IMR-90 (cell line): ENCODE data around the gene CAPZA2. TPM values are rescaled to one million over a fixed set of nuclear protein-coding genes. Genes with fewer than 3 reads are reported as not detected.
A peak's percentile ranks its signal among the peaks of the same experiment; 100 is the strongest.

Experiments used
- ATAC-seq: fragments of 200-7000 bp; cut with Tn5 transposase; 2 replicates; pipeline ENCODE4 v1.9.1; 2020; ENCODE audit warnings: low read depth, mild to moderate bottlenecking, moderate library complexity
- BruUV-seq: library from RNA; stranded (reverse); fragments of 400-500 nt; replicated peaks from 2 replicates; lab custom pipeline; 2021; lab: Mats Ljungman, UMichigan
- CTCF ChIA-PET: fragments of 300-600 bp; formaldehyde crosslinking; extraction: SDS; loops from one replicate; lab custom pipeline; 2021; ENCODE audit warnings: antibody characterized with exemption; lab: Yijun Ruan, JAX
- POLR2A ChIA-PET: fragments of 300-600 bp; sonication (Branson Sonifier 250); formaldehyde crosslinking; loops from one replicate; lab custom pipeline; 2022; ENCODE audit warnings: antibody characterized with exemption; ENCODE audit not compliant: unreplicated experiment; lab: Charles Lee
- DNase-seq: peaks from one replicate; pipeline ENCODE4 v3.0.0; 2013
- H2AFZ ChIP-seq: replicated peaks from 2 replicates; pipeline ENCODE3; 2013; ENCODE audit warnings: low read length, mild to moderate bottlenecking; ENCODE audit not compliant: poor library complexity
- H2AK5ac ChIP-seq: 2 replicates; pipeline ENCODE4 v1.6.1; 2013; ENCODE audit warnings: low read depth, low read length, inconsistent platforms
- H2AK9ac ChIP-seq: replicated peaks from 2 replicates; pipeline ENCODE3; 2013; ENCODE audit warnings: mild to moderate bottlenecking, low read depth, low read length, moderate library complexity; ENCODE audit not compliant: poor library complexity
- H2BK120ac ChIP-seq: 2 replicates; pipeline ENCODE4 v1.6.1; 2013; ENCODE audit warnings: low read depth, low read length, inconsistent platforms
- H2BK15ac ChIP-seq: 3 replicates; pipeline ENCODE4 v1.6.1; 2013; ENCODE audit warnings: low read depth, low read length, inconsistent platforms
- H2BK20ac ChIP-seq: 2 replicates; pipeline ENCODE4 v1.6.1; 2013; ENCODE audit warnings: low read depth, mild to moderate bottlenecking, inconsistent platforms, low read length, moderate library complexity
- H2BK5ac ChIP-seq: 2 replicates; pipeline ENCODE4 v1.6.1; 2013; ENCODE audit warnings: mild to moderate bottlenecking, low read depth, low read length, inconsistent platforms; ENCODE audit not compliant: poor library complexity, severe bottlenecking
- H3K14ac ChIP-seq: replicated peaks from 2 replicates; pipeline ENCODE4 v1.6.1; 2013; ENCODE audit warnings: low read depth, low read length, inconsistent platforms
- H3K18ac ChIP-seq: 2 replicates; pipeline ENCODE4 v1.6.1; 2013; ENCODE audit warnings: low read depth, low read length, control low read depth
- H3K23ac ChIP-seq: 2 replicates; pipeline ENCODE4 v1.6.1; 2013; ENCODE audit warnings: low read depth, low read length, inconsistent platforms
- H3K27ac ChIP-seq: 2 replicates; pipeline ENCODE4 v1.5.1; 2013; ENCODE audit warnings: mild to moderate bottlenecking, control low read depth, low read length; ENCODE audit not compliant: insufficient read depth
- H3K27me3 ChIP-seq: 2 replicates; pipeline ENCODE4 v1.6.1; 2013; ENCODE audit warnings: low read length; ENCODE audit not compliant: control insufficient read depth, insufficient read depth
- H3K36me3 ChIP-seq: 2 replicates; pipeline ENCODE4 v1.6.1; 2013; ENCODE audit warnings: low read length, mixed read lengths; ENCODE audit not compliant: control insufficient read depth, insufficient read depth
- H3K4ac ChIP-seq: 2 replicates; pipeline ENCODE4 v1.6.1; 2013; ENCODE audit warnings: low read depth, low read length, inconsistent platforms
- H3K4me1 ChIP-seq: 2 replicates; pipeline ENCODE4 v1.6.1; 2013; ENCODE audit warnings: low read length, mixed read lengths; ENCODE audit not compliant: control insufficient read depth, insufficient read depth
- H3K4me2 ChIP-seq: 2 replicates; pipeline ENCODE4 v1.6.1; 2013; ENCODE audit warnings: low read depth, mild to moderate bottlenecking, control low read depth, low read length, moderate library complexity
- H3K4me3 ChIP-seq: 2 replicates; pipeline ENCODE4 v1.5.1; 2013; ENCODE audit warnings: low read depth, mild to moderate bottlenecking, control low read depth, low read length, moderate library complexity; ENCODE audit not compliant: insufficient read depth
- H3K56ac ChIP-seq: 2 replicates; pipeline ENCODE4 v1.6.1; 2013; ENCODE audit warnings: low read length, inconsistent platforms; ENCODE audit not compliant: insufficient read depth; ENCODE audit errors: extremely low read depth
- H3K79me1 ChIP-seq, 2 experiments: 2 replicates each; pipeline ENCODE4 v1.6.1; 2013; ENCODE audit warnings: low read length in 2 of 2, inconsistent platforms in 1 of 2, low read depth in 1 of 2
- H3K9ac ChIP-seq: 2 replicates; pipeline ENCODE4 v1.6.1; 2013; ENCODE audit warnings: low read depth, low read length, control low read depth
- H3K9me1 ChIP-seq: 2 replicates; pipeline ENCODE4 v1.6.1; 2013; ENCODE audit warnings: low read length, inconsistent platforms; ENCODE audit not compliant: insufficient read depth
- H3K9me3 ChIP-seq: 2 replicates; pipeline ENCODE4 v1.6.1; 2013; ENCODE audit warnings: low read length; ENCODE audit not compliant: control insufficient read depth, insufficient read depth
- H4K20me1 ChIP-seq: 2 replicates; pipeline ENCODE4 v1.6.1; 2013; ENCODE audit warnings: low read length, inconsistent platforms; ENCODE audit not compliant: insufficient read depth
- H4K5ac ChIP-seq: 2 replicates; pipeline ENCODE4 v1.6.1; 2013; ENCODE audit warnings: mild to moderate bottlenecking, low read depth, low read length, control low read depth
- H4K8ac ChIP-seq, 2 experiments: 2 replicates each; pipeline ENCODE4 v1.6.1; 2013; ENCODE audit warnings: low read depth in 2 of 2, low read length in 2 of 2, control low read depth in 1 of 2, inconsistent platforms in 1 of 2
- H4K91ac ChIP-seq: 2 replicates; pipeline ENCODE4 v1.6.1; 2013; ENCODE audit warnings: low read depth, low read length, inconsistent platforms; ENCODE audit not compliant: insufficient read depth
- BHLHE40 ChIP-seq: fragments of 150-350 bp; IDR thresholded peaks from 2 replicates; pipeline ENCODE4 v1.6.1; 2016; ENCODE audit warnings: mild to moderate bottlenecking, low read depth, low read length
- CEBPB ChIP-seq: IDR thresholded peaks from 2 replicates; pipeline ENCODE4 v1.6.1; 2012; ENCODE audit warnings: low read depth, low read length, improper control_type of control experiment
- CHD1 ChIP-seq: IDR thresholded peaks from 2 replicates; pipeline ENCODE4 v1.6.1; 2012; ENCODE audit warnings: low read depth, low read length, improper control_type of control experiment
- FOS ChIP-seq: fragments of 150-350 bp; IDR thresholded peaks from 2 replicates; pipeline ENCODE4 v1.6.1; 2016; ENCODE audit warnings: low read depth, low read length
- MAFK ChIP-seq: IDR thresholded peaks from 2 replicates; pipeline ENCODE4 v1.6.1; 2012; ENCODE audit warnings: low read depth, low read length, improper control_type of control experiment
- MXI1 ChIP-seq: IDR thresholded peaks from 2 replicates; pipeline ENCODE4 v1.6.1; 2012; ENCODE audit warnings: low read depth, mild to moderate bottlenecking, low read length, moderate library complexity, borderline replicate concordance
- NFE2L2 ChIP-seq: fragments of 150-350 bp; IDR thresholded peaks from 2 replicates; pipeline ENCODE4 v1.6.1; 2016; ENCODE audit warnings: low read depth, mild to moderate bottlenecking, low read length
- SMC3 ChIP-seq: fragments of 150-350 bp; IDR thresholded peaks from 2 replicates; pipeline ENCODE4 v1.6.1; 2016; ENCODE audit warnings: low read depth, mild to moderate bottlenecking, antibody characterized with exemption, low read length, moderate library complexity
- WGBS, 2 experiments: methylation state at CpG; one replicate each; pipeline versions ENCODE4 v1.1.5 to v1.1.7; 2013; ENCODE audit warnings: missing lambda C conversion rate in 2 of 2; ENCODE audit not compliant: insufficient read length in 1 of 2; ENCODE audit errors: extremely low coverage in 2 of 2; 5-methylcytosine and 5-hydroxymethylcytosine counted together
- dilution Hi-C: fragments of 300-500 bp; cut with HindIII; formaldehyde crosslinking; loops from one replicate; pipeline ENCODE4 v1.14.3; 2018; ENCODE audit warnings: low sequenced_read_pairs; ENCODE audit not compliant: unreplicated experiment
- in situ Hi-C: fragments of 300-500 bp; cut with MboI; formaldehyde crosslinking; loops from 3 replicates; pipeline ENCODE4 v1.14.3; 2019; ENCODE audit warnings: low sequenced_read_pairs, inconsistent platforms, mixed read lengths
- intact Hi-C: fragments of 100-400 bp; cut with micrococcal nuclease; formaldehyde crosslinking; loops from 2 replicates; pipeline ENCODE4 v1.10.0; 2022
- polyA plus RNA-seq, 3 experiments: library from polyadenylated mRNA; depleted of rRNA; stranded (reverse); fragments of >200 nt; gene quantifications; 2 replicates each; pipeline ENCODE4 v1.2.3, GENCODE V29; 2012; ENCODE audit warnings: low replicate concordance in 1 of 3
- total RNA-seq: library from RNA; depleted of rRNA; stranded (reverse); fragments of >200 nt; gene quantifications from 2 replicates; pipeline ENCODE4 v1.2.3, GENCODE V29; 2012

Gene CAPZA2
- total and polyA plus RNA-seq, 2 of the 4 experiments (the other 2 are of a cell fraction): 66.6 to 133 TPM

DNA sequence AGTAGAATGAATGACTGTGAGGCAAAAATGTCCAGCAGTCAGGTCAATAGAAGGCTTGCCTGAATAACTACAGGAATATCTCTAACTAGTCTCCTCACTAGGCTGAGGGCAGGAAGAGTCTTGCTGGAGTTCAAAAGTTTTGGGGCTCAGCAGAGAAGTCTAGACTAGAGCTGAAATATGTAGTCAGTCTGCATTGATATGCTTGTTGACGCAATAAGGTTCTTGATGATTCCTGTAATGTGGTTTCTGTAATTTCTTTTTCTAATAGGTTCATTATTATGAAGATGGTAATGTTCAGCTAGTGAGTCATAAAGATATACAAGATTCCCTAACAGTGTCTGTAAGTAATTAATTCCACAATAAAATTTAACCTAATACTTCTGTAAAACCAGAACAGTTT, 49.4 kb downstream of the CAPZA2 start:
- CTCF ChIA-PET: interaction anchor here (0.6 kb wide), 1 partner anchor 219 kb away, joined by 5 read pairs; no protein-coding TSS in a partner anchor
- no peak overlapping the region for H3K4me2 ChIP-seq

More for the DNA sequence above, 49.4 kb downstream of the CAPZA2 start:
- Histone ChIP-seq H2AK9ac (no peak overlapping the region), H3K4ac (no peak overlapping the region), H3K9ac (no peak overlapping the region), H2BK20ac (no peak overlapping the region), H3K23ac (no peak overlapping the region), H2BK5ac (peak overlapping the region; percentile 49), H4K20me1 (peaks cover 5% of the 10 kb centered on the region; the same call in 1 of the 2 replicates), H3K4me1 (peaks cover 4% of the 10 kb centered on the region; the same call in 1 of the 2 replicates), H3K79me1 (peaks cover 11 to 21% of the 10 kb centered on the region in 2 experiments), H3K14ac (no peak overlapping the region), H3K36me3 (peaks cover 36% of the 10 kb centered on the region), H4K91ac (no peak overlapping the region), H2BK120ac (no peak overlapping the region), H2AK5ac (no peak overlapping the region), H4K8ac (no peak overlapping the region), H3K18ac (no peak overlapping the region), H3K27ac (no peak overlapping the region), H4K5ac (no peak overlapping the region), H2BK15ac (no peak overlapping the region), H3K9me1 (peaks cover 2% of the 10 kb centered on the region), H2AFZ (no peak overlapping the region), H3K9me3 (no peaks in the 10 kb centered on the region), H3K27me3 (no peaks in the 10 kb centered on the region), H3K4me3 (no peak overlapping the region), H3K56ac (no peak overlapping the region)
- WGBS, 2 experiments: no CpG with 5 or more reads among the region's 1 CpG
- TF ChIP-seq MAFK (no peak), FOS (no peak), BHLHE40 (no peak), NFE2L2 (no peak), MXI1 (no peak), SMC3 (no peak), CHD1 (no peak), CEBPB (peak; percentile 33; the same call in 1 of the 2 replicates)
- in situ Hi-C loops (no loop called here), intact Hi-C loops (no loop called here), dilution Hi-C loops (no loop called here)
- BruUV-seq: no TSS peak
- DNase-seq: no peak
- POLR2A ChIA-PET: no interaction called here
- peak; percentile 59; the same call in 1 of the 2 replicates for ATAC-seq
